Measurements from ENCODE around the gene MXD3.

MXD3 gene

DNA sequence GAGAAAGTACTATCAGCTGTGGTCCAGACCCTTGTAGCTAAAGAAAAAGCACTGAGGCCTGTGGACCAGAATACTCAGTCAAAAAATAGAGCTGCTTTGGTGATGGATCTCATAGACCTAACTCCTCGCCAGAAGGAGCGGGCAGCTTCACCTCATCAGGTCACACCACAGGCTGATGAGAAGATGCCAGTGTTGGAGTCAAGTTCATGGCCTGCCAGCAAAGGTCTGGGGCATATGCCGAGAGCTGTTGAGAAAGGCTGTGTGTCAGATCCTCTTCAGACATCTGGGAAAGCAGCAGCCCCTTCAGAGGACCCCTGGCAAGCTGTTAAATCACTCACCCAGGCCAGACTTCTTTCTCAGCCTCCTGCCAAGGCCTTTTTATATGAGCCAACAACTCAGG is 17.1 kb downstream of the MXD3 start:
- POLR2A ChIA-PET = no interaction called here
- DNase-seq (ENCODE audit: low read depth, low spot score) = no peak
- no peak overlapping the region for H3K4me3 ChIP-seq (ENCODE audit: low read depth, low read length)
- TF ChIP-seq CTCF (IDR thresholded peaks at IDR 0.05; ENCODE audit: insufficient read depth, low read length, missing control alignments) = no peak
- CTCF ChIA-PET = interaction anchor here (1.0 to 4.3 kb wide), 3 partner anchors 9 to 181 kb away, joined by 3 to 28 read pairs (median 4); partner anchors contain the start of genes PRELID1 and RAB24

DNA sequence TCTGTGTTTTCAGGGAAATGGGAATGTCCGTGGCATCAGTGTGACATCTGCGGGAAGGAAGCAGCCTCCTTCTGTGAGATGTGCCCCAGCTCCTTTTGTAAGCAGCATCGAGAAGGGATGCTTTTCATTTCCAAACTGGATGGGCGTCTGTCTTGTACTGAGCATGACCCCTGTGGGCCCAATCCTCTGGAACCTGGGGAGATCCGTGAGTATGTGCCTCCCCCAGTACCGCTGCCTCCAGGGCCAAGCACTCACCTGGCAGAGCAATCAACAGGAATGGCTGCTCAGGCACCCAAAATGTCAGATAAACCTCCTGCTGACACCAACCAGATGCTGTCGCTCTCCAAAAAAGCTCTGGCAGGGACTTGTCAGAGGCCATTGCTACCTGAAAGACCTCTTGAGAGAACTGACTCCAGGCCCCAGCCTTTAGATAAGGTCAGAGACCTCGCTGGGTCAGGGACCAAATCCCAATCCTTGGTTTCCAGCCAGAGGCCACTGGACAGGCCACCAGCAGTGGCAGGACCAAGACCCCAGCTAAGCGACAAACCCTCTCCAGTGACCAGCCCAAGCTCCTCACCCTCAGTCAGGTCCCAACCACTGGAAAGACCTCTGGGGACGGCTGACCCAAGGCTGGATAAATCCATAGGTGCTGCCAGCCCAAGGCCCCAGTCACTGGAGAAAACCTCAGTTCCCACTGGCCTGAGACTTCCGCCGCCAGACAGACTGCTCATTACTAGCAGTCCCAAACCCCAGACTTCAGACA is 17.7 kb downstream of the MXD3 start:
- no peak overlapping the region for H3K4me3 ChIP-seq (ENCODE audit: low read depth, low read length)
- TF ChIP-seq CTCF (IDR thresholded peaks at IDR 0.05; ENCODE audit: insufficient read depth, low read length, missing control alignments) = no peak
- CTCF ChIA-PET = interaction anchor here (0.6 to 4.3 kb wide), 5 partner anchors 10 to 183 kb away, joined by 3 to 28 read pairs (median 3); partner anchors contain the start of genes PRELID1 and RAB24
- no peak for DNase-seq (ENCODE audit: low read depth, low spot score)
- POLR2A ChIA-PET = no interaction called here

GRCh38 chr5:177291735-177292134 is 20.0 kb downstream of the MXD3 start:
- TF ChIP-seq CTCF (IDR thresholded peaks at IDR 0.05; ENCODE audit: insufficient read depth, low read length, missing control alignments) = no peak
- POLR2A ChIA-PET = no interaction called here
- H3K4me3 ChIP-seq (ENCODE audit: low read depth, low read length) = no peak overlapping the region
- DNase-seq (ENCODE audit: low read depth, low spot score) = no peak
- CTCF ChIA-PET = interaction anchor here (1.0 to 4.3 kb wide), 2 partner anchors 12 to 178 kb away, joined by 3 to 28 read pairs; partner anchors contain the start of genes PRELID1 and RAB24

DNA sequence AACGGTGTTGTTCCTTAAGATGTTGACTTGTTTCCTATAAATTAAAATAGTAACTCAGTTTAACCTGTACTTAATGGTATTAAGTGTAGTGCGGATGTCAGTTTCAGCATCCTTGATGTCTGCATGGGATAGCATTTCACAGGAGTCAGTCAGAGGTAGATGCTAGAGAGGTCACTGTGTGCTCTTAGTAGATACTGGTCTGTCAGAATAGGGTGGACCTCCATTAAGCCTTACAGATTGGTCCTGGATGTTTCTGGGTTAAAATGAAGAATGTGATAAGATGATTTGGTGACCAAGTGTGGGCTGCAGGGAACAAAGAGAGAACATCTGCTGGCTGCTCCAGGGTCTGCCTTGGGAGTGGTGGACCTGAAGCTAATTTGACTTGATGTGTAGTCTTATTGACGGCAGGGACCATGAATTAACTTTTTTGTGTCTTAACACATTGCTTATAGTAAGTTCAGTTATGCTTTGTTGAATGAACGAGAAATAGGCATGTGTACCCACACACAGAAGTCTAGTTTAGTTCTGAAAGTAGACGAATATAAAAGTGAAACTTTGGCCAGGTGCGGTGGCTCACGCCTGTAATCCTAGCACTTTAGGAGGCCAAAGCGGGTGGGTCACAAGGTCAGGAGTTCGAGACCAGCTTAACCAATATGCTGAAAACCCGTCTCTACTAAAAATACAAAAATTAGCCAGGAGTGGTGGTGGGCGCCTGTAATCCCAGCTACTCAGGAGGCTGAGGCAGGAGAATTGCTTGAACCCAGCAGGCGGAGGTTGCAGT is 20.7 kb downstream of the MXD3 start:
- H3K4me3 ChIP-seq (ENCODE audit: low read depth, low read length) = no peak overlapping the region
- ChIA-PET POLR2A (no interaction called here), CTCF (interaction anchor here (1.0 to 4.3 kb wide), 3 partner anchors 12 to 178 kb away, joined by 3 to 28 read pairs (median 4); partner anchors contain the start of genes PRELID1 and RAB24)
- no peak for TF ChIP-seq CTCF (IDR thresholded peaks at IDR 0.05; ENCODE audit: insufficient read depth, low read length, missing control alignments)
- no peak for DNase-seq (ENCODE audit: low read depth, low spot score)

DNA sequence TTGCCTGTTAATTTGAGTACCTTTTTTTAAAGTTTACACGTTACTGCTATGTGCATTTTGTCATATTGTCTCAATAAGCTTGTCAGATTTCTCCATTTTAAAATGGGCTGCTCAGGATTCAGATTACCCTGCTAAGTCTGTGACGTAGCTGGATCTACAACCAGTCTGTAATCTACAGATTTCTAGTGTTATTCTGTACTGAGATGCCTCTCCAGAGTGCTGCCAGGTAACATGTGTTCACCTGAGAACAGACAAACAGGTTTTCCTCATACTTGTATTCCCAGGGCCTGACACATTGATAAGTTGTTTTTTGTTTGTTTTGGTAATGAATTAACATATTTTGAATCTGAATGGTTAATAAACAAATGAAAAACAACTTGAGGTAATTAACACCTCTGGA is 23.5 kb downstream of the MXD3 start:
- ChIA-PET CTCF (interaction anchor here (1.7 to 2.5 kb wide), 2 partner anchors 13 to 174 kb away, joined by 5 to 6 read pairs; no protein-coding TSS in a partner anchor), POLR2A (no interaction called here)
- no peak for DNase-seq (ENCODE audit: low read depth, low spot score)
- H3K4me3 ChIP-seq (ENCODE audit: low read depth, low read length) = no peak overlapping the region
- no peak for TF ChIP-seq CTCF (IDR thresholded peaks at IDR 0.05; ENCODE audit: insufficient read depth, low read length, missing control alignments)

DNA sequence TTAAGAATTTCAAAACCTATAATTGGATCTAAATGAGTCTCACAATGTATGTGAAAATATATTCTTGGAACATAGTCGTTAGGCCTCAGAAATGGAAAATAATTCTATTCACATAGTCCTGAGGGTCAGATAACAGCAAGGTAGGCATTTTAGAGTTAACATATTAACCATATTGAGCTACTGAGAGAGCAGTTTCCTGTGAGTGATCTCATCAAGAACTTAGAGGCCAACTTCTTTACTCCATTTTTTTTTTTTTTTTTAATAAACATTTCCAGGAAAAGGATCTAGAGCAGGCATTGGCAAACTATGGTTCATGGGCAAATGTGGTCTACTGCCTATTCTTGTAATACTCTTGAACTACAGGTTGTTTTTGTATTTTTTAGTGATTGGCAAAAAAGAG is 34.8 kb downstream of the MXD3 start:
- ChIA-PET POLR2A (no interaction called here), CTCF (interaction anchor here (0.9 to 1.4 kb wide), 4 partner anchors 17 to 164 kb away, joined by 3 to 4 read pairs (median 3); no protein-coding TSS in a partner anchor)
- H3K4me3 ChIP-seq (ENCODE audit: low read depth, low read length) = no peak overlapping the region
- DNase-seq (ENCODE audit: low read depth, low spot score) = no peak
- TF ChIP-seq CTCF (IDR thresholded peaks at IDR 0.05; ENCODE audit: insufficient read depth, low read length, missing control alignments) = no peak

Data from AG04449 (cell line).